Neutrophil (primary cell): ENCODE data around the gene BPIFB6.

ENCODE experiments used
- H3K27ac ChIP-seq: fragments of 200-600 bp; sonication (generic); 2 replicates; pipeline ENCODE4 v1.5.1; 2016; ENCODE audit warnings: mild to moderate bottlenecking, moderate library complexity
- H3K27me3 ChIP-seq: fragments of 200-600 bp; sonication (generic); 2 replicates; pipeline ENCODE4 v1.6.0; 2016; ENCODE audit warnings: mild to moderate bottlenecking
- H3K36me3 ChIP-seq: fragments of 200-600 bp; sonication (generic); 2 replicates; pipeline ENCODE4 v1.5.1; 2017
- H3K4me1 ChIP-seq, 2 experiments: fragments of 200-600 bp in 1 of 2; sonication (generic) in 1 of 2; 1 replicate in 1 of 2; 2 replicates in 1 of 2; pipeline versions ENCODE4 v1.5.1 to v1.6.1; 2013 to 2016; ENCODE audit warnings: low read depth in 1 of 2, low read length in 1 of 2, mild to moderate bottlenecking in 1 of 2, moderate library complexity in 1 of 2; ENCODE audit not compliant: control insufficient read depth in 1 of 2, insufficient read depth in 1 of 2
- H3K4me3 ChIP-seq, 2 experiments: fragments of 200-600 bp in 1 of 2; sonication (generic) in 1 of 2; 1 replicate in 1 of 2; 2 replicates in 1 of 2; pipeline ENCODE4 v1.5.1; 2013 to 2016; ENCODE audit warnings: low read depth in 1 of 2, low read length in 1 of 2, mild to moderate bottlenecking in 1 of 2, moderate library complexity in 1 of 2
- H3K9me3 ChIP-seq: fragments of 200-600 bp; sonication (generic); 2 replicates; pipeline ENCODE4 v1.5.1; 2016
- TF ChIP-seq, protein P1 (sequence below): fragments of 200-600 bp; sonication (generic); IDR thresholded peaks from 2 replicates; pipeline ENCODE4 v1.5.1; 2016; ENCODE audit warnings: antibody characterized with exemption

The BPIFB6 gene

DNA sequence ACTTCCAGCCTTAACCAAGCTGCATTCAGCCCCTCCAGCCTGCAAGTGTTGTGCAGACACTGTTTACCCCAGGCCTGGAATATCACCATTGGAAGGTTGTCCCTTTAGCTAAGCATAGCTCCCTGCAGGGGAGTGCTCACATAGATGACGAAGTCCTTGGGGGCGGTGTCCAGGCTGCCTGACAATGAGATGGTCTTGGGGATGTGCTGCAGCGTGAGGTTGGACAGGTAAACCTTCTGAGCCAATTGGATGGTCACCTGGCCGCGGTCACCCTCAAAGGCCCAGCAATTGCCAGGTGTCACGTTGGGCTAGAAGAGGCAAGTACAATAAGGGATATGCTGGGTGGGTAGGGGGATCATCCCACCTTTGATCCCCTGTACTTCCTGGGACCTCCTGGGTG lies 45.9 kb upstream of the BPIFB6 start:
- TF ChIP-seq, protein P1, sequence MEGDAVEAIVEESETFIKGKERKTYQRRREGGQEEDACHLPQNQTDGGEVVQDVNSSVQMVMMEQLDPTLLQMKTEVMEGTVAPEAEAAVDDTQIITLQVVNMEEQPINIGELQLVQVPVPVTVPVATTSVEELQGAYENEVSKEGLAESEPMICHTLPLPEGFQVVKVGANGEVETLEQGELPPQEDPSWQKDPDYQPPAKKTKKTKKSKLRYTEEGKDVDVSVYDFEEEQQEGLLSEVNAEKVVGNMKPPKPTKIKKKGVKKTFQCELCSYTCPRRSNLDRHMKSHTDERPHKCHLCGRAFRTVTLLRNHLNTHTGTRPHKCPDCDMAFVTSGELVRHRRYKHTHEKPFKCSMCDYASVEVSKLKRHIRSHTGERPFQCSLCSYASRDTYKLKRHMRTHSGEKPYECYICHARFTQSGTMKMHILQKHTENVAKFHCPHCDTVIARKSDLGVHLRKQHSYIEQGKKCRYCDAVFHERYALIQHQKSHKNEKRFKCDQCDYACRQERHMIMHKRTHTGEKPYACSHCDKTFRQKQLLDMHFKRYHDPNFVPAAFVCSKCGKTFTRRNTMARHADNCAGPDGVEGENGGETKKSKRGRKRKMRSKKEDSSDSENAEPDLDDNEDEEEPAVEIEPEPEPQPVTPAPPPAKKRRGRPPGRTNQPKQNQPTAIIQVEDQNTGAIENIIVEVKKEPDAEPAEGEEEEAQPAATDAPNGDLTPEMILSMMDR = no peak
- H3K4me1 ChIP-seq = no peaks in the 10 kb centered on the region
- H3K9me3 ChIP-seq = no peaks in the 10 kb centered on the region
- H3K27ac ChIP-seq = no peak overlapping the region
- H3K36me3 ChIP-seq = no peaks in the 10 kb centered on the region
- no peak overlapping the region for H3K4me3 ChIP-seq
- H3K27me3 ChIP-seq = no peaks in the 10 kb centered on the region

DNA sequence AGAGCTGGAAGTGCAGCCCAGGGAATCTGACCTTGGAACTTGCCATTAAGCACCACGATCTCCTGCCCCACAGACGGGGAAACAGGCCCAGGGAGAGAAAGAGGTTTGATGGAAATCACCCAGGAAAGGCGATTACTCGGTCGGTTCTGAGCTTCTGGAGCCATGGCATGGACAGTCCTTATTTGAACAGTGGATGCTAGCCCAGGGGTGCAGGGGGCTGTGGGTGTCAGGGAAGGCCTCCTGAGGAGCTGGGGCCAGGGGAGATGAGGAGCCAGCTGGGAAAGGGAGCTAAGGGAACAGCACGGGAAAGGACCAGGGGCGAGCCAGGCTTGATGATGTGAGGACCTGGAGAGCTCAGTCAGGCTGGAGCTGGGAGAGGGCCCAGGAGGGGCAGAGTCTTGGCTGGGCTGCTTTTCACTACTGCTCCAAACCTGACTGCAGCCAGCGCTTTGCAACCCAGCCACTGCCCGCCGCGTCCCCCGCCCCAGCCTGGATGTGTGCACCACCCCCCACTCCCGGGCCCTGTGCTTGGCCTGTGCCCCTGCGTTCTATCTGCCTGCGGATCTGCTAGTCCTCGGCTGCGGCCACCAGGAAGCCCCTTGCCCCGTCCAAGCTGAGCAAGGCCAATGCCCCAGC lies 45.0 kb upstream of the BPIFB6 start:
- Histone ChIP-seq H3K36me3 (no peaks in the 10 kb centered on the region), H3K4me1 (no peaks in the 10 kb centered on the region), H3K27me3 (no peaks in the 10 kb centered on the region), H3K9me3 (no peaks in the 10 kb centered on the region), H3K4me3 (no peak overlapping the region), H3K27ac (no peak overlapping the region)
- TF ChIP-seq, protein P1 = no peak

DNA sequence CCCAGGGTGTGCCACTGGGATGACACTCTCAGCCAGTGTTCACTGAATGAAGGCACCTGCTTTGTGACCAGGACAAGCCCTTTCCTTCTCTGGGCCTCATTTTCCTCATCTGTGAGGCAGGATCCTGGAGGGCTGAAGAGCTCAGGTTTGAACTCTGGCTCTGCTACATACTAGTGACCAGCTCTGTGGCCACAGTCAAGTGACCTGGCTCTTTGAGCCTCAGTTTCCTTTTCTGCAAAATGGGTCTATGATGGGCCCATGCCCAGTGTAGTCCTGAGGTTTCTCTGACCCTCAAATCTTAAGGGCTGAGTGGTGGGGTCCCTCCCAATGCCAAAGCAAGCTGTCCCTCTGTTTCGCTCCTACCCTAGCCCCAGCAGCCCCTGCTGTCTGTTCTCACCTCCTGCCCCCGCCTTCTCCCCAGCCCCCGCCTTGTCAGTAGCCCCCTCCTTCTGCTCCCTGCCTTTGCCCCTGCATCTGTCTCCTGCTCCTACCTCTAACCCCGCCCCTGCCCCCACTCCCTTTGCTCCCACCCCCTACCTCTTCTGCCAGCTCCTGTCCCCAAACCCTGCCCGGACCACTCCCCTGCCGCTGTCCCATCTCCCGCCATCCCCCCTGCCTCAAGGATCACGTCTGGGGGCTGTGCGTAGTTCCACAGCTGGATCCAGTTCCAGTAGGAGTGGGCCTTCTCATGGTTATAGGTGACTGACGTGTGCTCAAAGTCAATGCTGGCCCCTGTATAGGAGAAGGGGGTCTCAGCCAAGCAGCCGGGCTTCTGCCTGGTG lies 44.2 kb upstream of the BPIFB6 start:
- H3K27me3 ChIP-seq = no peaks in the 10 kb centered on the region
- H3K4me3 ChIP-seq = no peak overlapping the region
- TF ChIP-seq, protein P1 = no peak
- H3K27ac ChIP-seq = no peak overlapping the region
- H3K9me3 ChIP-seq = no peaks in the 10 kb centered on the region
- H3K4me1 ChIP-seq = no peaks in the 10 kb centered on the region
- H3K36me3 ChIP-seq = no peaks in the 10 kb centered on the region

DNA sequence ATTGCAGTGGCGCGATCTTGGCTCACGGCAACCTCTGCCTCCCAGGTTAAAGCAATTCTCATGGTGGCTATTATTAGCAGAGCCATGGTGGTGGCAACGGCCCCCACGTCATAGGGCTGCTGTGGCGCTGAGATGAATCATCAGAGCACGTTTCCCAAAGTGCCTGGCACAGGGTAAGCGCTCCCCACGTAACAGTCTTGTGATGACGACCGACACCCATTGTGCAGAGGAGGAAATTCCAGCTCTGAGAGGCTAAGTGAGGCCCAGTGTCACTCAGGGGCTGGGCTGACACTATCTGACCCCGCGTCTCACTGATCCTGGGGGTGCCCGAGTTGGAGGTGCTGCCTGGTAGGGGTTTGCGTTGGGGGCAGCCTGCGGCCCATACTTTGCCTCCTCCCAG lies 43.4 kb upstream of the BPIFB6 start:
- Histone ChIP-seq H3K9me3 (no peaks in the 10 kb centered on the region), H3K4me3 (no peak overlapping the region), H3K4me1 (no peaks in the 10 kb centered on the region), H3K27ac (no peak overlapping the region), H3K36me3 (no peaks in the 10 kb centered on the region), H3K27me3 (no peaks in the 10 kb centered on the region)
- TF ChIP-seq, protein P1 = no peak

DNA sequence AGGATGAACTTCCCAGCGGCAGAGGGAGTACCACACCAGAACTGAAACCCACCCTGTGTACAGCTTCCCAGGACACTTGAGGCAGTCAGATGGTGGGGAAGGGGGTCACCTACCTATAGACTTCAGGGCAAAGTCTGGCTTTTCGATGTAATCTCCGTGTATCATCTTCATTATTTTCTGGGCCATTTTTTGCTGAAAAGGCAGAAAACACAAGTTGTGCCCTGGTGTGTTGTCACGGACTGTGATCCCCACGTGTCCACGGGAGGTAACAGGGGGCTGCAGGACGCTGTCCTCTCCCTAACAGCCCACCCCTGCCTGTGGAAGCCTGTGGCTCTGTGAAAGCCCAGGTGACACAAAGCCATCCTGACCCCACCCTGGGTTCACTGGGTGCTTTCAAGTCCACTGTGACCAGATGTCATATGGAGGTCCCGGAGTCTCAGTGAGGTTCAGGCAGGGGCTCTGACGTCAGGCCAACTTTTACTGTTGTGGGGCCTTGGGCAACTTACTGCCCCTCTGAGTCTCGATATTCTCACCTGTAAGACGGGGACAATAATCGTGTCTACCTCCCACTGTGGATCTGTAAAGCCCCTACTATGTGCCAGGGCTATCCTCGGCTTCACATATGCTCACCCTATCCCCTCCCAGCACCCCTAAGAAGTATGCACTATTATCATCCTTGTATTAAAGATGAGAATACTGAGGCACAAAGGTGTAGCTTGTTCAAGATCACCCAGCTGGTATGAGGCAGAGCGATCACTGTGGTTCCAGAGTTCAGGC lies 41.8 kb upstream of the BPIFB6 start:
- no peak overlapping the region for H3K27ac ChIP-seq
- no peaks in the 10 kb centered on the region for H3K9me3 ChIP-seq
- no peaks in the 10 kb centered on the region for H3K27me3 ChIP-seq
- TF ChIP-seq, protein P1 = no peak
- H3K4me3 ChIP-seq = no peak overlapping the region
- no peaks in the 10 kb centered on the region for H3K4me1 ChIP-seq
- no peaks in the 10 kb centered on the region for H3K36me3 ChIP-seq
